HUES6 (cell line): Measurements from ENCODE around the gene C1orf94.
"Not testable (repeated sequence)": the region's sequence is repeated elsewhere in the genome, so short reads cannot be mapped to it uniquely, and the experiment has no call there.

Source experiments
- H3K27ac ChIP-seq: 2 replicates; pipeline ENCODE4 v1.7.0; 2013; ENCODE audit warnings: low read depth, mild to moderate bottlenecking, low read length, inconsistent platforms
- H3K27me3 ChIP-seq: 2 replicates; pipeline ENCODE4 v1.6.1; 2013; ENCODE audit warnings: low read length; ENCODE audit not compliant: control insufficient read depth, insufficient read depth
- H3K36me3 ChIP-seq: 2 replicates; pipeline ENCODE4 v1.6.1; 2013; ENCODE audit warnings: low read length; ENCODE audit not compliant: control insufficient read depth, insufficient read depth
- H3K4me1 ChIP-seq: 2 replicates; pipeline ENCODE4 v1.6.1; 2013; ENCODE audit warnings: low read length; ENCODE audit not compliant: control insufficient read depth, insufficient read depth
- H3K4me3 ChIP-seq: 2 replicates; pipeline ENCODE4 v1.5.1; 2013; ENCODE audit warnings: low read depth, low read length
- H3K9ac ChIP-seq: one replicate; pipeline ENCODE4 v1.6.1; 2013; ENCODE audit warnings: mild to moderate bottlenecking, low read length
- H3K9me3 ChIP-seq: 2 replicates; pipeline ENCODE4 v1.6.1; 2013; ENCODE audit warnings: low read depth, low read length; ENCODE audit not compliant: control insufficient read depth, insufficient read depth

The C1orf94 gene

GRCh38 chr1:34166191-34166624 is 10.5 kb upstream of the C1orf94 start:
- Histone ChIP-seq H3K27ac (no peak overlapping the region), H3K9ac (peak overlapping the region; percentile 55)

GRCh38 chr1:34166625-34167361 is 9.9 kb upstream of the C1orf94 start:
- H3K4me1 ChIP-seq, result peaks cover 14% of the 10 kb centered on the region
- H3K9ac ChIP-seq, result peak overlapping the region; percentile 68
- peak overlapping the region; percentile 81 for H3K4me3 ChIP-seq
- H3K27ac ChIP-seq, result 0 out of 2 replicates have a peak overlapping the region, but pooled peaks have one; percentile 3
- H3K27me3 ChIP-seq, result peaks cover 26% of the 10 kb centered on the region
- no peaks in the 10 kb centered on the region for H3K36me3 ChIP-seq
- no peaks in the 10 kb centered on the region for H3K9me3 ChIP-seq

More at GRCh38 chr1:34166191-34166624, 10.5 kb upstream of the C1orf94 start:
- H3K36me3 ChIP-seq, result no peaks in the 10 kb centered on the region
- peak overlapping the region; percentile 81 for H3K4me3 ChIP-seq
- H3K4me1 ChIP-seq, result peaks cover 14% of the 10 kb centered on the region
- peaks cover 29% of the 10 kb centered on the region for H3K27me3 ChIP-seq
- no peaks in the 10 kb centered on the region for H3K9me3 ChIP-seq

- Histone ChIP-seq H3K9me3 (no peaks in the 10 kb centered on the region), H3K27ac (0 out of 2 replicates have a peak overlapping the region, but pooled peaks have one; percentile 3), H3K4me3 (peak overlapping the region; percentile 81), H3K9ac (peak overlapping the region; percentile 68), H3K36me3 (no peaks in the 10 kb centered on the region), H3K27me3 (peaks cover 23% of the 10 kb centered on the region), H3K4me1 (peaks cover 15% of the 10 kb centered on the region)
These were observed 9.3 kb upstream of the C1orf94 start for GRCh38 chr1:34167389-34167788.

- no peak overlapping the region for H3K4me3 ChIP-seq
- peaks cover 25% of the 10 kb centered on the region; the same call in 1 of the 2 replicates for H3K27me3 ChIP-seq
- H3K27ac ChIP-seq, result no peak overlapping the region
- H3K4me1 ChIP-seq, result peaks cover 26% of the 10 kb centered on the region; the same call in 1 of the 2 replicates
- H3K36me3 ChIP-seq, result no peaks in the 10 kb centered on the region
- H3K9ac ChIP-seq, result no peak overlapping the region
- no peaks in the 10 kb centered on the region for H3K9me3 ChIP-seq
These were observed 963 bp upstream of the C1orf94 start for GRCh38 chr1:34175744-34176143.

GRCh38 chr1:34178072-34178471 is 1.4 kb downstream of the C1orf94 start:
- peaks cover 25% of the 10 kb centered on the region; the same call in 1 of the 2 replicates for H3K27me3 ChIP-seq
- no peaks in the 10 kb centered on the region for H3K9me3 ChIP-seq
- H3K4me3 ChIP-seq, result no peak overlapping the region
- no peak overlapping the region for H3K27ac ChIP-seq
- H3K36me3 ChIP-seq, result no peaks in the 10 kb centered on the region
- peaks cover 19% of the 10 kb centered on the region; the same call in 1 of the 2 replicates for H3K4me1 ChIP-seq
- no peak overlapping the region for H3K9ac ChIP-seq

GRCh38 chr1:34183381-34183780 is 6.7 kb downstream of the C1orf94 start:
- H3K27me3 ChIP-seq, result peaks cover 15% of the 10 kb centered on the region; the same call in 1 of the 2 replicates

GRCh38 chr1:34186741-34187494 is 10.2 kb downstream of the C1orf94 start:
- Histone ChIP-seq H3K27me3 (peaks cover 27% of the 10 kb centered on the region), H3K9ac (no peak overlapping the region), H3K4me3 (no peak overlapping the region), H3K4me1 (peaks cover 27% of the 10 kb centered on the region), H3K9me3 (peaks cover 12% of the 10 kb centered on the region), H3K36me3 (no peaks in the 10 kb centered on the region), H3K27ac (no peak overlapping the region)

More at GRCh38 chr1:34183381-34183780, 6.7 kb downstream of the C1orf94 start:
- H3K9ac ChIP-seq, H3K4me3 ChIP-seq, H3K36me3 ChIP-seq, H3K27ac ChIP-seq, H3K9me3 ChIP-seq: not testable (repeated sequence)
- H3K4me1 ChIP-seq, result peaks cover 32% of the 10 kb centered on the region

- Histone ChIP-seq H3K27ac (no peak overlapping the region), H3K9me3 (peaks cover 12% of the 10 kb centered on the region), H3K36me3 (no peaks in the 10 kb centered on the region), H3K4me3 (peak overlapping the region; percentile 26), H3K9ac (no peak overlapping the region), H3K27me3 (peaks cover 27% of the 10 kb centered on the region), H3K4me1 (peaks cover 40% of the 10 kb centered on the region)
These were observed 11.7 kb downstream of the C1orf94 start for GRCh38 chr1:34188418-34188817.

GRCh38 chr1:34188985-34189384 is 12.3 kb downstream of the C1orf94 start:
- Histone ChIP-seq H3K27ac (no peak overlapping the region), H3K9me3 (peaks cover 12% of the 10 kb centered on the region), H3K27me3 (peaks cover 27% of the 10 kb centered on the region), H3K9ac (no peak overlapping the region), H3K4me3 (peak overlapping the region; percentile 26), H3K36me3 (no peaks in the 10 kb centered on the region), H3K4me1 (peaks cover 42% of the 10 kb centered on the region)

GRCh38 chr1:34190692-34191091 is 14.0 kb downstream of the C1orf94 start:
- Histone ChIP-seq H3K4me1 (peaks cover 42% of the 10 kb centered on the region), H3K27ac (no peak overlapping the region), H3K27me3 (peaks cover 22% of the 10 kb centered on the region), H3K4me3 (no peak overlapping the region), H3K9ac (no peak overlapping the region), H3K9me3 (peaks cover 12% of the 10 kb centered on the region), H3K36me3 (no peaks in the 10 kb centered on the region)

- Histone ChIP-seq H3K27ac (no peak overlapping the region), H3K36me3 (no peaks in the 10 kb centered on the region), H3K9me3 (peaks cover 12% of the 10 kb centered on the region), H3K27me3 (peaks cover 12% of the 10 kb centered on the region), H3K9ac (no peak overlapping the region), H3K4me1 (peaks cover 34% of the 10 kb centered on the region), H3K4me3 (no peak overlapping the region)
These were observed 15.9 kb downstream of the C1orf94 start for GRCh38 chr1:34192621-34193020.
